Hepatocyte (in vitro differentiated cells): Measurements from ENCODE around the gene FOXN3.

Source experiments
- CTCF ChIP-seq: fragments of 200-600 bp; sonication (generic); IDR thresholded peaks from 2 replicates; pipeline ENCODE4 v1.5.1; 2016; ENCODE audit warnings: antibody characterized with exemption, mild to moderate bottlenecking; ENCODE audit not compliant: poor library complexity
- EZH2 ChIP-seq: fragments of 200-600 bp; sonication (generic); IDR thresholded peaks from 2 replicates; pipeline ENCODE4 v1.6.1; 2016; ENCODE audit warnings: antibody characterized with exemption, mild to moderate bottlenecking, borderline replicate concordance
- EZH2phosphoT487 ChIP-seq: fragments of 200-600 bp; sonication (generic); IDR thresholded peaks from one replicate; pipeline ENCODE4 v1.6.1; 2018; ENCODE audit warnings: antibody characterized with exemption, mild to moderate bottlenecking, low read depth, moderate library complexity; ENCODE audit not compliant: unreplicated experiment, severe bottlenecking

GRCh38 chr14:89284333-89285058 lies 132.5 kb downstream of the FOXN3 start:
- TF ChIP-seq CTCF (no peak), EZH2 (no peak), EZH2phosphoT487 (no peak)
